Ecto neural progenitor cell (in vitro differentiated cells): ENCODE measurements around the gene MARF1.
"Not testable (repeated sequence)": the region's sequence is repeated elsewhere in the genome, so short reads cannot be mapped to it uniquely, and the experiment has no call there.

Source experiments
- DNase-seq: peaks from one replicate; pipeline ENCODE4 v3.0.0-alpha.2; 2018; ENCODE audit warnings: low spot score

The MARF1 gene

GRCh38 chr16:15621889-15622288 lies 21.1 kb downstream of the MARF1 start:
- no peak for DNase-seq

- no peak for DNase-seq
These were observed 21.5 kb downstream of the MARF1 start for GRCh38 chr16:15621456-15621855.

- no peak for DNase-seq
These were observed 22.3 kb downstream of the MARF1 start for GRCh38 chr16:15620611-15621195.

- no peak for DNase-seq
These were observed 24.6 kb downstream of the MARF1 start for GRCh38 chr16:15618392-15618791.

GRCh38 chr16:15617901-15618300 lies 25.1 kb downstream of the MARF1 start:
- DNase-seq: no peak

- DNase-seq: no peak
These were observed 26.3 kb downstream of the MARF1 start for GRCh38 chr16:15616475-15617165.

GRCh38 chr16:15616012-15616411 lies 26.9 kb downstream of the MARF1 start:
- DNase-seq: no peak

GRCh38 chr16:15613676-15614075 lies 29.3 kb downstream of the MARF1 start:
- DNase-seq: no peak

- DNase-seq: no peak
These were observed 31.3 kb downstream of the MARF1 start for GRCh38 chr16:15611610-15612009.

GRCh38 chr16:15610369-15610871 lies 32.5 kb downstream of the MARF1 start:
- DNase-seq: no peak

GRCh38 chr16:15609286-15609649 lies 33.7 kb downstream of the MARF1 start:
- DNase-seq: no peak

GRCh38 chr16:15608398-15609285 lies 34.3 kb downstream of the MARF1 start:
- no peak for DNase-seq

GRCh38 chr16:15607700-15608396 lies 35.1 kb downstream of the MARF1 start:
- DNase-seq: no peak

- DNase-seq: not testable (repeated sequence)
These were observed 35.7 kb downstream of the MARF1 start for GRCh38 chr16:15607221-15607699.

- DNase-seq: no peak
These were observed 36.3 kb downstream of the MARF1 start for GRCh38 chr16:15606518-15607220.

GRCh38 chr16:15605839-15606517 lies 37.0 kb downstream of the MARF1 start:
- DNase-seq: no peak

GRCh38 chr16:15604460-15605440 lies 38.2 kb downstream of the MARF1 start:
- DNase-seq: no peak

GRCh38 chr16:15602285-15603044 lies 40.5 kb downstream of the MARF1 start:
- no peak for DNase-seq
